RWPE1 (cell line): ENCODE measurements around the gene OR4F6.
"Not testable (repeated sequence)": the region's sequence is repeated elsewhere in the genome, so short reads cannot be mapped to it uniquely, and the experiment has no call there.

ENCODE experiments used
- CTCF ChIA-PET: fragments of 350-600 bp; sonication (Branson Sonifier 250); formaldehyde crosslinking; extraction: SDS; loops from one replicate; lab custom pipeline; 2021; lab: Yijun Ruan, JAX
- POLR2A ChIA-PET: fragments of 400-600 bp; formaldehyde crosslinking; extraction: SDS; loops from one replicate; lab custom pipeline; 2020; ENCODE audit warnings: antibody characterized with exemption; ENCODE audit not compliant: low non-redundant PET; lab: Yijun Ruan, JAX
- DNase-seq: peaks from one replicate; pipeline ENCODE4 v3.0.0; 2012; ENCODE audit warnings: low spot score
- H3K27ac ChIP-seq: fragments of 450-650 bp; 2 replicates; pipeline ENCODE4 v1.5.1; 2017
- CTCF ChIP-seq: fragments of 450-650 bp; conservative IDR thresholded peaks from 2 replicates; pipeline ENCODE4 v1.5.1; 2017; ENCODE audit warnings: low read depth, mild to moderate bottlenecking

Gene OR4F6

GRCh38 chr15:101803209-101803608 lies at the start of gene OR4F6:
TSS of gene OR4F6 (plus strand) at chr15:101803509. CDS start at chr15:101805720, 2,211 bp downstream.
- POLR2A ChIA-PET = no interaction called here
- no peak for TF ChIP-seq CTCF
- H3K27ac ChIP-seq = no peak within 1 kb of the TSS
- no peak for DNase-seq
- CTCF ChIA-PET = no interaction called here

- CTCF ChIA-PET, POLR2A ChIA-PET, DNase-seq, H3K27ac ChIP-seq: not testable (repeated sequence)
Observed at GRCh38 chr15:101764669-101765339, 38.5 kb upstream of the OR4F6 start.

GRCh38 chr15:101765340-101765671 lies 38.0 kb upstream of the OR4F6 start:
- POLR2A ChIA-PET, H3K27ac ChIP-seq, DNase-seq: not testable (repeated sequence)
- CTCF ChIA-PET = interaction anchor here (0.7 kb wide), 1 partner anchor 76 kb away, joined by 4 read pairs; no protein-coding TSS in a partner anchor

- H3K27ac ChIP-seq = no peak overlapping the region
- no peak for TF ChIP-seq CTCF
- no peak for DNase-seq
- CTCF ChIA-PET = interaction anchor here (0.7 kb wide), 1 partner anchor 75 kb away, joined by 4 read pairs; no protein-coding TSS in a partner anchor
- POLR2A ChIA-PET = no interaction called here
Observed at GRCh38 chr15:101765772-101766456, 37.4 kb upstream of the OR4F6 start.

GRCh38 chr15:101767083-101767640 lies 36.1 kb upstream of the OR4F6 start:
- POLR2A ChIA-PET, DNase-seq, H3K27ac ChIP-seq, CTCF ChIA-PET: not testable (repeated sequence)
- TF ChIP-seq CTCF = peak; percentile 31; the same call in 1 of the 2 replicates

- TF ChIP-seq CTCF = no peak
- no peak for DNase-seq
- ChIA-PET POLR2A (no interaction called here), CTCF (no interaction called here)
- H3K27ac ChIP-seq = no peak overlapping the region
Observed at GRCh38 chr15:101772921-101773320, 30.4 kb upstream of the OR4F6 start.

- TF ChIP-seq CTCF = no peak
- no peak overlapping the region for H3K27ac ChIP-seq
- DNase-seq = no peak
- POLR2A ChIA-PET = no interaction called here
- CTCF ChIA-PET = no interaction called here
Observed at GRCh38 chr15:101773496-101774100, 29.7 kb upstream of the OR4F6 start.
